ENCODE results near the gene GPX5.

- TF ChIP-seq SIX5 (IDR thresholded peaks at IDR 0.05; ENCODE audit: low read depth, low read length, severe bottlenecking): no peak
- TF ChIP-seq CTCF (IDR thresholded peaks at IDR 0.05 in 2 of 3, conservative IDR thresholded peaks at IDR 0.05 in 1 of 3; ENCODE audit: control insufficient read depth in 2 of 3, extremely low read depth in 1 of 3, insufficient read depth in 1 of 3, low read depth in 3 of 3, low read length in 3 of 3): no peak
- TF ChIP-seq TARDBP (IDR thresholded peaks at IDR 0.05; ENCODE audit: borderline replicate concordance): no peak
- TF ChIP-seq, protein P1, sequence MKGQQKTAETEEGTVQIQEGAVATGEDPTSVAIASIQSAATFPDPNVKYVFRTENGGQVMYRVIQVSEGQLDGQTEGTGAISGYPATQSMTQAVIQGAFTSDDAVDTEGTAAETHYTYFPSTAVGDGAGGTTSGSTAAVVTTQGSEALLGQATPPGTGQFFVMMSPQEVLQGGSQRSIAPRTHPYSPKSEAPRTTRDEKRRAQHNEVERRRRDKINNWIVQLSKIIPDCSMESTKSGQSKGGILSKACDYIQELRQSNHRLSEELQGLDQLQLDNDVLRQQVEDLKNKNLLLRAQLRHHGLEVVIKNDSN (IDR thresholded peaks at IDR 0.05; ENCODE audit: borderline replicate concordance, extremely low read length, insufficient read depth, low read depth, low read length): no peak
- TF ChIP-seq CREB1 (IDR thresholded peaks at IDR 0.05; ENCODE audit: low read depth): no peak
- no peak for TF ChIP-seq TAF1 (IDR thresholded peaks at IDR 0.05; ENCODE audit: borderline replicate concordance, low read depth, low read length)
- no peak for TF ChIP-seq EZH2 (IDR thresholded peaks at IDR 0.05; ENCODE audit: borderline replicate concordance, control insufficient read depth, low read depth, low read length)
- no peak for TF ChIP-seq IKZF1 (conservative IDR thresholded peaks at IDR 0.05)
- no peak for TF ChIP-seq SMC3 (IDR thresholded peaks at IDR 0.05; ENCODE audit: borderline replicate concordance, low read length)
Observed at GRCh38 chr6:28525496-28526039, at the start of gene GPX5.
